Nephron progenitor cell (in vitro differentiated cells): Measurements from ENCODE around the gene CCDC150.
"Not testable (repeated sequence)": the region's sequence is repeated elsewhere in the genome, so short reads cannot be mapped to it uniquely, and the experiment has no call there.

ENCODE experiments used
- DNase-seq: peaks from one replicate; pipeline ENCODE4 v3.0.0; 2021
- H3K27ac Mint-ChIP-seq: 2 replicates; pipeline ENCODE4 v1.8.0; 2021; ENCODE audit warnings: mild to moderate bottlenecking, moderate library complexity, mixed read lengths
- H3K27me3 Mint-ChIP-seq: 2 replicates; pipeline ENCODE4 v1.8.0; 2021; ENCODE audit warnings: mild to moderate bottlenecking, low read depth, mixed read lengths; ENCODE audit not compliant: poor library complexity
- H3K36me3 Mint-ChIP-seq: 2 replicates; pipeline ENCODE4 v1.8.0; 2021; ENCODE audit warnings: low read depth, mixed read lengths
- H3K4me1 Mint-ChIP-seq: 2 replicates; pipeline ENCODE4 v1.8.0; 2021; ENCODE audit warnings: mixed read lengths
- H3K4me3 Mint-ChIP-seq: 2 replicates; pipeline ENCODE4 v1.8.0; 2021; ENCODE audit warnings: mild to moderate bottlenecking, moderate library complexity, mixed read lengths
- H3K9me3 Mint-ChIP-seq: 2 replicates; pipeline ENCODE4 v1.8.0; 2021; ENCODE audit warnings: mild to moderate bottlenecking, moderate library complexity, mixed read lengths
- TF ChIP-seq, protein P1 (sequence below): fragments of 200-600 bp; sonication (generic); IDR thresholded peaks from 2 replicates; pipeline ENCODE4 v1.5.0; 2021; ENCODE audit warnings: antibody characterized with exemption

The CCDC150 gene

DNA sequence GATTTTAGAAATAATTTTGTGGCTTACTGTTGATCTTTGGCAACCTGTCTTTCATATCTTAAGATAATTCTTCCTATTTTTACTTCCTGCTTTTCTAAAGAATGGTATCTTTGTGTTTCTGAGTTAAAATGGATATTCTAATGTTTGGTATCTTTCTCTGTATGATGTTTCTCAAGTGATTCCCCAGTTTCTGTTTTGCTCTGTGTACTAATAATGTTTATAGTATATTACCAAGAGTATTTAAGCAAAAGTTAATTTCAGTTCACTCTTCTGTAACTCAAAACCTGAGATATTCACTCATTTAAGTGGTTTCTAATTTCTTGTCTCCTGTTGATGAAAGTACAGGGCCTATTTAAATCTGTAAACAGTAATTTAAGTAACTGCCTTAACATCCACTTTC lies 58.3 kb downstream of the CCDC150 start:
- no peak for DNase-seq
- H3K27me3 Mint-ChIP-seq, result no peaks in the 10 kb centered on the region
- H3K36me3 Mint-ChIP-seq, result peaks cover 56% of the 10 kb centered on the region
- H3K9me3 Mint-ChIP-seq, result peaks cover 9% of the 10 kb centered on the region
- peaks cover 5% of the 10 kb centered on the region for H3K4me1 Mint-ChIP-seq
- TF ChIP-seq, protein P1, sequence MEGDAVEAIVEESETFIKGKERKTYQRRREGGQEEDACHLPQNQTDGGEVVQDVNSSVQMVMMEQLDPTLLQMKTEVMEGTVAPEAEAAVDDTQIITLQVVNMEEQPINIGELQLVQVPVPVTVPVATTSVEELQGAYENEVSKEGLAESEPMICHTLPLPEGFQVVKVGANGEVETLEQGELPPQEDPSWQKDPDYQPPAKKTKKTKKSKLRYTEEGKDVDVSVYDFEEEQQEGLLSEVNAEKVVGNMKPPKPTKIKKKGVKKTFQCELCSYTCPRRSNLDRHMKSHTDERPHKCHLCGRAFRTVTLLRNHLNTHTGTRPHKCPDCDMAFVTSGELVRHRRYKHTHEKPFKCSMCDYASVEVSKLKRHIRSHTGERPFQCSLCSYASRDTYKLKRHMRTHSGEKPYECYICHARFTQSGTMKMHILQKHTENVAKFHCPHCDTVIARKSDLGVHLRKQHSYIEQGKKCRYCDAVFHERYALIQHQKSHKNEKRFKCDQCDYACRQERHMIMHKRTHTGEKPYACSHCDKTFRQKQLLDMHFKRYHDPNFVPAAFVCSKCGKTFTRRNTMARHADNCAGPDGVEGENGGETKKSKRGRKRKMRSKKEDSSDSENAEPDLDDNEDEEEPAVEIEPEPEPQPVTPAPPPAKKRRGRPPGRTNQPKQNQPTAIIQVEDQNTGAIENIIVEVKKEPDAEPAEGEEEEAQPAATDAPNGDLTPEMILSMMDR, result no peak
- no peak overlapping the region for H3K4me3 Mint-ChIP-seq
- no peak overlapping the region for H3K27ac Mint-ChIP-seq

GRCh38 chr2:196702641-196703040 lies 63.1 kb downstream of the CCDC150 start:
- Mint-ChIP-seq H3K4me3 (no peak overlapping the region), H3K27me3 (no peaks in the 10 kb centered on the region), H3K9me3 (peaks cover 27% of the 10 kb centered on the region), H3K27ac (no peak overlapping the region), H3K4me1 (no peaks in the 10 kb centered on the region), H3K36me3 (peaks cover 67% of the 10 kb centered on the region)
- no peak for DNase-seq
- TF ChIP-seq, protein P1, result no peak

- no peak overlapping the region for H3K4me3 Mint-ChIP-seq
- peaks cover 78% of the 10 kb centered on the region for H3K36me3 Mint-ChIP-seq
- TF ChIP-seq, protein P1, result no peak
- no peak overlapping the region for H3K27ac Mint-ChIP-seq
- H3K27me3 Mint-ChIP-seq, result no peaks in the 10 kb centered on the region
- DNase-seq, result no peak
- peaks cover 38% of the 10 kb centered on the region for H3K9me3 Mint-ChIP-seq
- H3K4me1 Mint-ChIP-seq, result no peaks in the 10 kb centered on the region
Measured at GRCh38 chr2:196703695-196704094, 64.2 kb downstream of the CCDC150 start.

DNA sequence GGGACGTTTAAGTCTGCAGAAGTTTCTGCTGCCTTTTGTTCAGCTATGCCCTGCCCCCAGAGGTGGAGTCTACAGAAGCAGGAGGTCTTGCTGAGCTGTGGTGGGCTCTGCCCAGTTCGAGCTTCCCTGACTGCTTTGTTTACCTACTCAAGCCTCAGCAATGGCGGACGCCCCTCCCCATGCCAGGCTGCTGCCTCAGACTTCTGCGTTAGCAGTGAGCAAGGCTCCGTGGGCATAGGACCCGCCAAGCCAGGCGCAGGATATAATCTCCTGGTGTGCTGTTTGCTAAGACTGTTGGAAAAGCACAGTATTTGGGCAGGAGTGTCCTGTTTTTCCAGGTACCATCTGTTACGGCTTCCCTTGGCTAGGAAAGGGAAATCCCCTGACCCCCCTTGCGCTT lies 70.5 kb downstream of the CCDC150 start:
- H3K27ac Mint-ChIP-seq, H3K4me1 Mint-ChIP-seq, H3K4me3 Mint-ChIP-seq, DNase-seq, H3K27me3 Mint-ChIP-seq: not testable (repeated sequence)
- Mint-ChIP-seq H3K36me3 (peaks cover 83% of the 10 kb centered on the region), H3K9me3 (peaks cover 55% of the 10 kb centered on the region)

- H3K27me3 Mint-ChIP-seq, result no peaks in the 10 kb centered on the region
- TF ChIP-seq, protein P1, result no peak
- H3K36me3 Mint-ChIP-seq, result peaks cover 72% of the 10 kb centered on the region
- no peak overlapping the region for H3K27ac Mint-ChIP-seq
- H3K4me1 Mint-ChIP-seq, result peaks cover 4% of the 10 kb centered on the region
- peaks cover 42% of the 10 kb centered on the region for H3K9me3 Mint-ChIP-seq
- no peak overlapping the region for H3K4me3 Mint-ChIP-seq
- DNase-seq, result no peak
Measured at GRCh38 chr2:196711625-196712024, 72.1 kb downstream of the CCDC150 start.

- Mint-ChIP-seq H3K27ac (peak overlapping the region; percentile 4), H3K4me3 (no peak overlapping the region), H3K36me3 (peaks cover 64% of the 10 kb centered on the region), H3K27me3 (no peaks in the 10 kb centered on the region), H3K9me3 (peaks cover 30% of the 10 kb centered on the region), H3K4me1 (peaks cover 4% of the 10 kb centered on the region)
- TF ChIP-seq, protein P1, result no peak
- no peak for DNase-seq
Measured at GRCh38 chr2:196712867-196713266, 73.4 kb downstream of the CCDC150 start.
